ENCODE results near the gene UGT1A8. TPM values are rescaled to one million over a fixed set of nuclear protein-coding genes. Genes with fewer than 3 reads are reported as not detected.

The UGT1A8 gene
- polyA plus RNA-seq, 1 of the 3 experiments (the other 2 are of a cell fraction) = not detected

- DNase-seq = no peak
- CTCF ChIA-PET = interaction anchor here (2.8 kb wide), 1 partner anchor 13 kb away, joined by 12 read pairs; the partner anchor contains the start of gene UGT1A5
- Histone ChIP-seq H3K79me2 (ENCODE audit: insufficient read depth) (no peaks in the 10 kb centered on the region), H3K36me3 (replicated peaks in 1 of 2; ENCODE audit: control insufficient read depth in 1 of 2, insufficient read depth in 2 of 2, low read length in 1 of 2) (no peaks in the 10 kb centered on the region), H3F3A (replicated peaks; ENCODE audit: insufficient read depth) (no peaks in the 10 kb centered on the region), H4K20me1 (ENCODE audit: insufficient read depth) (no peaks in the 10 kb centered on the region), H3K4me2 (no peak overlapping the region), H3K4me3 (ENCODE audit: low read depth in 2 of 2, low read length in 1 of 2) (no peak overlapping the region), H3K9me3 (no peaks in the 10 kb centered on the region), H3K9me2 (no peaks in the 10 kb centered on the region), H2AFZ (ENCODE audit: low read depth) (no peak overlapping the region), H3K27me3 (ENCODE audit: insufficient read depth) (no peaks in the 10 kb centered on the region), H3K4me1 (ENCODE audit: control insufficient read depth in 1 of 2, insufficient read depth in 2 of 2, low read depth in 1 of 2, low read length in 1 of 2) (peaks cover 0 to 3% of the 10 kb centered on the region in 2 experiments; a peak in 2 of 4 replicates), H3K9ac (no peak overlapping the region), H3K27ac (ENCODE audit: low read depth in 2 of 2, low read length in 1 of 2) (no peak overlapping the region)
- no peak for TF ChIP-seq SIN3A (IDR thresholded peaks at IDR 0.05; ENCODE audit: borderline replicate concordance, low read depth, low read length)
- no peak for TF ChIP-seq GABPA (IDR thresholded peaks at IDR 0.05; ENCODE audit: low read depth)
- no peak for TF ChIP-seq ZBTB33 (IDR thresholded peaks at IDR 0.05; ENCODE audit: borderline replicate concordance, low read depth)
- TF ChIP-seq MEF2A (IDR thresholded peaks at IDR 0.05; ENCODE audit: borderline replicate concordance, low read depth) = no peak
- TF ChIP-seq FOSL2 (IDR thresholded peaks at IDR 0.05; ENCODE audit: borderline replicate concordance, low read depth) = no peak
- TF ChIP-seq RCOR1 (IDR thresholded peaks at IDR 0.05; ENCODE audit: low read length) = no peak
- TF ChIP-seq, protein P1, sequence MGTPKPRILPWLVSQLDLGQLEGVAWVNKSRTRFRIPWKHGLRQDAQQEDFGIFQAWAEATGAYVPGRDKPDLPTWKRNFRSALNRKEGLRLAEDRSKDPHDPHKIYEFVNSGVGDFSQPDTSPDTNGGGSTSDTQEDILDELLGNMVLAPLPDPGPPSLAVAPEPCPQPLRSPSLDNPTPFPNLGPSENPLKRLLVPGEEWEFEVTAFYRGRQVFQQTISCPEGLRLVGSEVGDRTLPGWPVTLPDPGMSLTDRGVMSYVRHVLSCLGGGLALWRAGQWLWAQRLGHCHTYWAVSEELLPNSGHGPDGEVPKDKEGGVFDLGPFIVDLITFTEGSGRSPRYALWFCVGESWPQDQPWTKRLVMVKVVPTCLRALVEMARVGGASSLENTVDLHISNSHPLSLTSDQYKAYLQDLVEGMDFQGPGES (IDR thresholded peaks at IDR 0.05; ENCODE audit: low read depth, low read length) = no peak
- TF ChIP-seq RXRA (IDR thresholded peaks at IDR 0.05; ENCODE audit: borderline replicate concordance, low read depth) = no peak
- TF ChIP-seq MXI1 (IDR thresholded peaks at IDR 0.05; ENCODE audit: low read depth, low read length) = no peak
- TF ChIP-seq JUND (IDR thresholded peaks at IDR 0.05) = no peak
- TF ChIP-seq RAD21 (IDR thresholded peaks at IDR 0.05; ENCODE audit: low read length) = no peak
- TF ChIP-seq, protein P2, sequence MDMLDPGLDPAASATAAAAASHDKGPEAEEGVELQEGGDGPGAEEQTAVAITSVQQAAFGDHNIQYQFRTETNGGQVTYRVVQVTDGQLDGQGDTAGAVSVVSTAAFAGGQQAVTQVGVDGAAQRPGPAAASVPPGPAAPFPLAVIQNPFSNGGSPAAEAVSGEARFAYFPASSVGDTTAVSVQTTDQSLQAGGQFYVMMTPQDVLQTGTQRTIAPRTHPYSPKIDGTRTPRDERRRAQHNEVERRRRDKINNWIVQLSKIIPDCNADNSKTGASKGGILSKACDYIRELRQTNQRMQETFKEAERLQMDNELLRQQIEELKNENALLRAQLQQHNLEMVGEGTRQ (IDR thresholded peaks at IDR 0.05; ENCODE audit: borderline replicate concordance, low read depth, low read length) = no peak
- TF ChIP-seq MAX (IDR thresholded peaks at IDR 0.05; ENCODE audit: low read depth) = no peak
- TF ChIP-seq EZH2phosphoT487 (IDR thresholded peaks at IDR 0.05; ENCODE audit: borderline replicate concordance, low read depth) = no peak
- no peak for TF ChIP-seq REST (IDR thresholded peaks at IDR 0.05; ENCODE audit: low read depth, low read length)
- TF ChIP-seq FOXM1 (IDR thresholded peaks at IDR 0.05; ENCODE audit: low read depth) = no peak
- TF ChIP-seq YY1 (IDR thresholded peaks at IDR 0.05; ENCODE audit: low read depth) = no peak
- POLR2A ChIA-PET = no interaction called here
- WGBS (ENCODE audit: low lambda C conversion rate) = 55% methylated on average over 4 of the region's 4 CpGs
Measured at GRCh38 chr2:233698740-233699139, 81.3 kb downstream of the UGT1A8 start.

All from SK-N-SH (cell line).